WTC11 (cell line): ENCODE results near the gene ABCC11.

Experiments
- CREM ChIP-seq: sonication (generic); formaldehyde crosslinking; IDR thresholded peaks from 2 replicates; pipeline ENCODE4 v1.8.1; 2022; ENCODE audit warnings: mild to moderate bottlenecking, missing genetic modification reagents, moderate library complexity
- CTCF ChIP-seq: fragments of 200-600 bp; IDR thresholded peaks from 2 replicates; pipeline ENCODE4 v1.8.0; 2022; ENCODE audit warnings: antibody characterized with exemption
- FOXP1 ChIP-seq: sonication (generic); formaldehyde crosslinking; IDR thresholded peaks from 2 replicates; pipeline ENCODE4 v1.8.0; 2022; ENCODE audit warnings: missing genetic modification reagents, mild to moderate bottlenecking, moderate library complexity, borderline replicate concordance
- IRF2 ChIP-seq: sonication (generic); formaldehyde crosslinking; IDR thresholded peaks from 2 replicates; pipeline ENCODE4 v1.8.0; 2022; ENCODE audit warnings: low read depth, missing genetic modification reagents, borderline replicate concordance
- NR3C1 ChIP-seq: sonication (generic); formaldehyde crosslinking; conservative IDR thresholded peaks from 2 replicates; pipeline ENCODE4 v1.8.1; 2023; ENCODE audit warnings: low read depth, mild to moderate bottlenecking, missing genetic modification reagents
- SP1 ChIP-seq: sonication (generic); formaldehyde crosslinking; conservative IDR thresholded peaks from 2 replicates; pipeline ENCODE4 v1.8.1; 2022; ENCODE audit warnings: missing genetic modification reagents
- TCF7 ChIP-seq: sonication (generic); formaldehyde crosslinking; IDR thresholded peaks from 2 replicates; pipeline ENCODE4 v1.8.0; 2022; ENCODE audit warnings: mild to moderate bottlenecking, low read depth, missing genetic modification reagents, moderate library complexity
- ZNF138 ChIP-seq: sonication (generic); formaldehyde crosslinking; conservative IDR thresholded peaks from 2 replicates; pipeline ENCODE4 v1.8.1; 2022; ENCODE audit warnings: mild to moderate bottlenecking, moderate library complexity, missing genetic modification reagents

GRCh38 chr16:48157794-48158193 lies 89.5 kb downstream of the ABCC11 start:
- TF ChIP-seq CREM (CRISPR knock-in tag) (no peak), CTCF (no peak), IRF2 (no peak), FOXP1 (CRISPR knock-in tag) (no peak), NR3C1 (CRISPR knock-in tag) (no peak), TCF7 (CRISPR knock-in tag) (no peak), ZNF138 (CRISPR knock-in tag) (no peak), SP1 (CRISPR knock-in tag) (no peak)
